K562 (cell line): ENCODE measurements around the gene SHISA7.

Experiments
- ETV6 ChIP-seq, 3 experiments: fragments of 150-350 bp in 1 of 3; sonication (generic) in 1 of 3; formaldehyde crosslinking in 1 of 3; IDR thresholded peaks; 2 replicates each; pipeline versions ENCODE4 v1.6.1 to v1.8.0; 2014 to 2022; ENCODE audit warnings: borderline replicate concordance in 2 of 3, low read depth in 2 of 3, antibody characterized with exemption in 1 of 3, low read length in 1 of 3, mild to moderate bottlenecking in 1 of 3, missing genetic modification reagents in 1 of 3
- MYC ChIP-seq, 2 experiments: fragments of 250-450 bp in 1 of 2; sonication (Bioruptor Pico) in 1 of 2; IDR thresholded peaks; 2 replicates each; pipeline versions ENCODE4 v1.5.1 to v1.6.1; 2012 to 2021; ENCODE audit warnings: low read depth in 2 of 2, borderline replicate concordance in 1 of 2, improper control_type of control experiment in 1 of 2, low read length in 1 of 2, mild to moderate bottlenecking in 1 of 2, moderate library complexity in 1 of 2
- PHF8 ChIP-seq: fragments of 200-600 bp; sonication (generic); IDR thresholded peaks from 2 replicates; pipeline ENCODE4 v1.6.1; 2012; ENCODE audit warnings: mixed run types, mild to moderate bottlenecking, inconsistent platforms, low read length, moderate library complexity, borderline replicate concordance
- RFX5 ChIP-seq: IDR thresholded peaks from 2 replicates; pipeline ENCODE4 v1.6.1; 2011; ENCODE audit warnings: low read depth, mild to moderate bottlenecking, improper control_type of control experiment, low read length
- ZBED1 ChIP-seq: IDR thresholded peaks from 2 replicates; pipeline ENCODE4 v1.6.1; 2014
- ZNF175 ChIP-seq: fragments of 200-800 bp; sonication (Bioruptor generic); IDR thresholded peaks from 2 replicates; pipeline ENCODE4 v1.6.1; 2016; ENCODE audit warnings: low read depth, mild to moderate bottlenecking, missing genetic modification characterization, missing compliant biosample characterization
- TF ChIP-seq, protein P1 (sequence below): fragments of 150-350 bp; conservative IDR thresholded peaks from 2 replicates; pipeline ENCODE4 v1.6.1; 2014; ENCODE audit warnings: low read length
- TF ChIP-seq, protein P2 (sequence below), 3 experiments: IDR thresholded peaks in 2 of 3; conservative IDR thresholded peaks in 1 of 3; 2 replicates each; pipeline ENCODE4 v1.5.1; 2011 to 2012; ENCODE audit warnings: low read length in 3 of 3, mild to moderate bottlenecking in 3 of 3, control low read depth in 2 of 3, improper control_type of control experiment in 1 of 3, inconsistent platforms in 1 of 3, low read depth in 1 of 3, mixed read lengths in 1 of 3, moderate library complexity in 1 of 3; ENCODE audit not compliant: insufficient read depth in 2 of 3

GRCh38 chr19:55444646-55445045 is 1.5 kb upstream of the SHISA7 start:
- TF ChIP-seq PHF8 (no peak), ZBED1 (no peak), RFX5 (no peak), MYC (IDR thresholded peaks at IDR 0.05; ENCODE audit: low read depth, low read length) (no peak), MYC (CRISPR knock-in tag; IDR thresholded peaks at IDR 0.05; ENCODE audit: borderline replicate concordance, low read depth) (no peak), ZNF175 (CRISPR knock-in tag) (no peak), ETV6 (IDR thresholded peaks at IDR 0.05; ENCODE audit: borderline replicate concordance in 1 of 2, low read depth in 2 of 2, low read length in 1 of 2) (no peak), ETV6 (CRISPR knock-in tag; IDR thresholded peaks at IDR 0.05; ENCODE audit: borderline replicate concordance) (no peak)
- TF ChIP-seq, protein P1, sequence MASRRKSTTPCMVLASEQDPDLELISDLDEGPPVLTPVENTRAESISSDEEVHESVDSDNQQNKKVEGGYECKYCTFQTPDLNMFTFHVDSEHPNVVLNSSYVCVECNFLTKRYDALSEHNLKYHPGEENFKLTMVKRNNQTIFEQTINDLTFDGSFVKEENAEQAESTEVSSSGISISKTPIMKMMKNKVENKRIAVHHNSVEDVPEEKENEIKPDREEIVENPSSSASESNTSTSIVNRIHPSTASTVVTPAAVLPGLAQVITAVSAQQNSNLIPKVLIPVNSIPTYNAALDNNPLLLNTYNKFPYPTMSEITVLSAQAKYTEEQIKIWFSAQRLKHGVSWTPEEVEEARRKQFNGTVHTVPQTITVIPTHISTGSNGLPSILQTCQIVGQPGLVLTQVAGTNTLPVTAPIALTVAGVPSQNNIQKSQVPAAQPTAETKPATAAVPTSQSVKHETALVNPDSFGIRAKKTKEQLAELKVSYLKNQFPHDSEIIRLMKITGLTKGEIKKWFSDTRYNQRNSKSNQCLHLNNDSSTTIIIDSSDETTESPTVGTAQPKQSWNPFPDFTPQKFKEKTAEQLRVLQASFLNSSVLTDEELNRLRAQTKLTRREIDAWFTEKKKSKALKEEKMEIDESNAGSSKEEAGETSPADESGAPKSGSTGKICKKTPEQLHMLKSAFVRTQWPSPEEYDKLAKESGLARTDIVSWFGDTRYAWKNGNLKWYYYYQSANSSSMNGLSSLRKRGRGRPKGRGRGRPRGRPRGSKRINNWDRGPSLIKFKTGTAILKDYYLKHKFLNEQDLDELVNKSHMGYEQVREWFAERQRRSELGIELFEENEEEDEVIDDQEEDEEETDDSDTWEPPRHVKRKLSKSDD = no peak
- TF ChIP-seq, protein P2, sequence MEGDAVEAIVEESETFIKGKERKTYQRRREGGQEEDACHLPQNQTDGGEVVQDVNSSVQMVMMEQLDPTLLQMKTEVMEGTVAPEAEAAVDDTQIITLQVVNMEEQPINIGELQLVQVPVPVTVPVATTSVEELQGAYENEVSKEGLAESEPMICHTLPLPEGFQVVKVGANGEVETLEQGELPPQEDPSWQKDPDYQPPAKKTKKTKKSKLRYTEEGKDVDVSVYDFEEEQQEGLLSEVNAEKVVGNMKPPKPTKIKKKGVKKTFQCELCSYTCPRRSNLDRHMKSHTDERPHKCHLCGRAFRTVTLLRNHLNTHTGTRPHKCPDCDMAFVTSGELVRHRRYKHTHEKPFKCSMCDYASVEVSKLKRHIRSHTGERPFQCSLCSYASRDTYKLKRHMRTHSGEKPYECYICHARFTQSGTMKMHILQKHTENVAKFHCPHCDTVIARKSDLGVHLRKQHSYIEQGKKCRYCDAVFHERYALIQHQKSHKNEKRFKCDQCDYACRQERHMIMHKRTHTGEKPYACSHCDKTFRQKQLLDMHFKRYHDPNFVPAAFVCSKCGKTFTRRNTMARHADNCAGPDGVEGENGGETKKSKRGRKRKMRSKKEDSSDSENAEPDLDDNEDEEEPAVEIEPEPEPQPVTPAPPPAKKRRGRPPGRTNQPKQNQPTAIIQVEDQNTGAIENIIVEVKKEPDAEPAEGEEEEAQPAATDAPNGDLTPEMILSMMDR (IDR thresholded peaks at IDR 0.05 in 2 of 3, conservative IDR thresholded peaks at IDR 0.05 in 1 of 3; ENCODE audit: insufficient read depth in 2 of 3, low read depth in 1 of 3, low read length in 3 of 3) = no peak
